Liver (tissue), 9 donors: ENCODE data around the gene CHMP4A. TPM values are rescaled to one million over a fixed set of nuclear protein-coding genes. Genes with fewer than 3 reads are reported as not detected.

Experiments
- DNase-seq: peaks from one replicate; pipeline ENCODE4 v3.0.0-alpha.2; 2017; ENCODE audit warnings: low spot score
- H3K27ac ChIP-seq, 2 donors: one replicate each; pipeline ENCODE4 v1.7.0; 2013; ENCODE audit warnings: inconsistent platforms in 2 of 2, low read length in 2 of 2, control low read depth in 1 of 2, low read depth in 1 of 2, mild to moderate bottlenecking in 1 of 2
- H3K27me3 ChIP-seq, 4 donors: one replicate each; pipeline versions ENCODE4 v1.6.1 to v1.7.0; 2013; ENCODE audit warnings: low read length in 3 of 4, inconsistent platforms in 1 of 4, mild to moderate bottlenecking in 1 of 4, moderate library complexity in 1 of 4; ENCODE audit not compliant: control insufficient read depth in 4 of 4, insufficient read depth in 4 of 4
- H3K36me3 ChIP-seq, 4 donors: one replicate each; pipeline versions ENCODE4 v1.6.1 to v1.7.0; 2013; ENCODE audit warnings: low read length in 3 of 4, mild to moderate bottlenecking in 3 of 4, low read depth in 1 of 4, moderate library complexity in 1 of 4; ENCODE audit not compliant: control insufficient read depth in 4 of 4, insufficient read depth in 3 of 4
- H3K4me1 ChIP-seq, 4 donors: one replicate each; pipeline versions ENCODE4 v1.6.1 to v1.7.0; 2013; ENCODE audit warnings: low read length in 3 of 4, mild to moderate bottlenecking in 3 of 4, moderate library complexity in 1 of 4; ENCODE audit not compliant: control insufficient read depth in 4 of 4, insufficient read depth in 4 of 4
- H3K4me3 ChIP-seq, 3 donors: one replicate each; pipeline versions ENCODE4 v1.6.1 to v1.7.0; 2013; ENCODE audit warnings: low read length in 3 of 3, control low read depth in 1 of 3, low read depth in 1 of 3, mild to moderate bottlenecking in 1 of 3
- H3K9ac ChIP-seq, 2 donors: one replicate each; pipeline ENCODE4 v1.7.0; 2013; ENCODE audit warnings: low read length in 2 of 2, mild to moderate bottlenecking in 2 of 2, moderate library complexity in 2 of 2, control low read depth in 1 of 2, low read depth in 1 of 2
- H3K9me3 ChIP-seq, 4 donors: one replicate each; pipeline versions ENCODE4 v1.6.1 to v1.7.0; 2013; ENCODE audit warnings: low read length in 3 of 4; ENCODE audit not compliant: control insufficient read depth in 4 of 4
- CTCF ChIP-seq: fragments of 150-350 bp; IDR thresholded peaks from 2 replicates; pipeline ENCODE4 v1.5.1; 2017; ENCODE audit warnings: improper control_type of control experiment, low read depth, low read length; ENCODE audit not compliant: missing input control
- EGR1 ChIP-seq, 2 donors: IDR thresholded peaks; 2 replicates each; pipeline ENCODE4 v1.6.1; 2016 to 2018; ENCODE audit warnings: antibody characterized with exemption in 2 of 2, low read depth in 2 of 2
- FOXA1 ChIP-seq: IDR thresholded peaks from 2 replicates; pipeline ENCODE4 v1.6.1; 2016; ENCODE audit warnings: antibody characterized with exemption
- FOXA2 ChIP-seq: IDR thresholded peaks from 2 replicates; pipeline ENCODE4 v1.6.1; 2016; ENCODE audit warnings: antibody characterized with exemption
- GABPA ChIP-seq, 2 donors: IDR thresholded peaks in 1 of 2; conservative IDR thresholded peaks in 1 of 2; 2 replicates each; pipeline ENCODE4 v1.6.1; 2016; ENCODE audit warnings: antibody characterized with exemption in 2 of 2, mild to moderate bottlenecking in 1 of 2, moderate library complexity in 1 of 2
- HNF4G ChIP-seq: IDR thresholded peaks from 2 replicates; pipeline ENCODE4 v1.6.1; 2016; ENCODE audit warnings: antibody characterized with exemption
- MAX ChIP-seq: IDR thresholded peaks from 2 replicates; pipeline ENCODE4 v1.6.1; 2016; ENCODE audit warnings: antibody characterized with exemption
- NR2F2 ChIP-seq: IDR thresholded peaks from 2 replicates; pipeline ENCODE4 v1.6.1; 2016; ENCODE audit warnings: antibody characterized with exemption
- RAD21 ChIP-seq, 2 donors: IDR thresholded peaks; 2 replicates each; pipeline ENCODE4 v1.6.1; 2016; ENCODE audit warnings: antibody characterized with exemption in 2 of 2, mild to moderate bottlenecking in 2 of 2
- REST ChIP-seq: IDR thresholded peaks from 2 replicates; pipeline ENCODE4 v1.6.1; 2016; ENCODE audit warnings: antibody characterized with exemption, mild to moderate bottlenecking
- RXRA ChIP-seq, 2 donors: IDR thresholded peaks; 2 replicates each; pipeline ENCODE4 v1.6.1; 2017 to 2018; ENCODE audit warnings: antibody characterized with exemption in 2 of 2, mild to moderate bottlenecking in 1 of 2
- TAF1 ChIP-seq: conservative IDR thresholded peaks from 2 replicates; pipeline ENCODE4 v1.6.1; 2016; ENCODE audit warnings: antibody characterized with exemption, mild to moderate bottlenecking
- YY1 ChIP-seq: IDR thresholded peaks from 2 replicates; pipeline ENCODE4 v1.6.1; 2016; ENCODE audit warnings: antibody characterized with exemption, mild to moderate bottlenecking
- WGBS: extraction: QIAGEN DNeasy Blood & Tissue Kit; methylation state at CpG from one replicate; pipeline ENCODE4 v1.1.7; 2013; 5-methylcytosine and 5-hydroxymethylcytosine counted together
- polyA plus RNA-seq, 2 donors: library from polyadenylated mRNA; stranded (reverse) in 1 of 2; unstranded in 1 of 2; fragments of 200-250 nt in 1 of 2; fragments of >200 nt in 1 of 2; fragmentation: Nextera tagmentation in 1 of 2; extraction: Ambion mirVana in 1 of 2; gene quantifications; one replicate each; pipeline versions ENCODE4 v1.2.1 to v1.2.3, GENCODE V29; 2013 to 2015
- total RNA-seq, 2 donors: library from RNA; depleted of rRNA; stranded (reverse); fragments of >200 nt; gene quantifications; one replicate each; pipeline ENCODE4 v1.2.3, GENCODE V29; 2014
- TF ChIP-seq, protein P1 (sequence below): IDR thresholded peaks from 2 replicates; pipeline ENCODE4 v1.6.1; 2016; ENCODE audit warnings: antibody characterized with exemption
- donor health status: healthy.
- donor health status: healthy.
- donor health status: healthy.
- donor health status: healthy.
- donor health status: healthy.

CHMP4A gene
- total and polyA plus RNA-seq, 4 donors = 14.6 to 38.7 (median 28.0) TPM

DNA sequence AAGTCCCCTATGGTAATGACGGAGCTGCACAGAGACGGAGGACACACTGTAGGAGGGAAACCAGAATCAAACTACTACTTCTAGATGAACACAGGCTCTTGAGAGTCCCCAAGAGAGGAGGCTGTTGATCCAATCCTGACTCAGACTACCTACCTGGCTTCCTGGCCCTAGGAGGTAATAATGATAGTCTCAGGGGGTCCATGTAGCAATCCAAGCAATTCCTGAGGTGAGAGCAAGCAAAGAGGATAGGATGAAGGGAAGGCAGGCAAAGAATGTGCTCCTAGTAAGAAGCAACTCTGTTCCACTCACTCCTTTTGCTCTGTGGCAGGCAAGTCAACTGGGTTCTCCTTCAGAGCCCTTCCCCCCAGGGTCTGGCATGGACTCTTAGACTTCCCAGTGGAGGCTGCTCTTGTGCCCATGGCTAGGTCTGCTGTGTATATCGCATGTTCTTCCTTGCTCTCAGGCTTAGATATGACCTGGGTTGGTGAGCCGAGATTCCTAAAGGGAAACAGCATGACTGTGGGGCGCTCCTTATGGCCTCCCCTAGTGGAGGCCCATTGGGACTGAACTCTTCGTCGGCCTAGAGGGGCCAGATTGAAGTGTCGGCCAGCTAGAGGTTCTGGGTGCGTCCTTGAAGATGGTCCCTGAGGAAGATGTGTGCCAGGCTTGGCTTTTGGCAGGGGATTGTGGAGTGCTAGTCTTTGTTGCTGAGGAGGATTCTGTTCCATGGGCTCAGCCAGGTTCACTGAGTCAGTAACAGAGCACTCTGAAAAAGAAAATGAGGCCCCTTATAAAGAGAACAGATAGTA, 27.0 kb upstream of the CHMP4A start:
- Histone ChIP-seq H3K9ac (no peak overlapping the region), H3K9me3 (no peaks in the 10 kb centered on the region), H3K36me3 (peaks cover 10 to 56% (median 47%) of the 10 kb centered on the region in 4 donors), H3K27me3 (no peaks in the 10 kb centered on the region), H3K4me3 (no peak overlapping the region), H3K4me1 (peaks cover 8 to 41% (median 27%) of the 10 kb centered on the region in 4 donors), H3K27ac (no peak overlapping the region)
- TF ChIP-seq RXRA (IDR thresholded peaks at IDR 0.05) = no peak
- no peak for DNase-seq
- WGBS = 94% methylated on average over 9 of the region's 9 CpGs

DNA sequence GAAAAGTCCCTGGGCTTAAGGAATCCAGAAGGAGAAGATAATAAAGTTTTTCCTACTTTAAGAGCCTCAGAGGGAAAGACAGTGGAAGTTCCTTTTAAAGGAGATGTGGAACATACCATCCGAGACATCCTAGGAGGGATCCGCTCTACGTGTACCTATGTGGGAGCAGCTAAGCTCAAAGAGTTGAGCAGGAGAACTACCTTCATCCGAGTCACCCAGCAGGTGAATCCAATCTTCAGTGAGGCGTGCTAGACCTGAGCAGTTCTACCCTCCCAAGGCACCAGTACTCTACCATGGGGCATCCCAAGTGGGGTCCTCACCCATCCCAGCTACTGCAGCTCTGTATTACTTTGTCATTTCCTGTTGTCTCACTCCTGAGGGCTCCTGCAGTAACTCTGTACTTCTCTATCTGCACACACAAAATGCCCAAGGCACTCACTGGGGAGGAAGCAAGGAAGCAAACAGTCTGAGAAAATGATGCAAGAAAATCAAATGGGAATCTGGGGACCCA, 25.3 kb upstream of the CHMP4A start:
- Histone ChIP-seq H3K4me1 (peaks cover 8 to 49% (median 35%) of the 10 kb centered on the region in 4 donors), H3K27ac (no peak overlapping the region), H3K9ac (no peak overlapping the region), H3K4me3 (no peak overlapping the region), H3K36me3 (peaks cover 10 to 57% (median 47%) of the 10 kb centered on the region in 4 donors), H3K9me3 (no peaks in the 10 kb centered on the region), H3K27me3 (no peaks in the 10 kb centered on the region)
- TF ChIP-seq GABPA (IDR thresholded peaks at IDR 0.05 in 1 of 2, conservative IDR thresholded peaks at IDR 0.05 in 1 of 2) (no peak), RAD21 (IDR thresholded peaks at IDR 0.05) (no peak), MAX (no peak), NR2F2 (no peak), TAF1 (no peak), RXRA (IDR thresholded peaks at IDR 0.05) (no peak)
- 93% methylated on average over 5 of the region's 5 CpGs for WGBS
- DNase-seq = no peak

- Histone ChIP-seq H3K9ac (no peak overlapping the region), H3K4me1 (peaks cover 8 to 49% (median 36%) of the 10 kb centered on the region in 4 donors), H3K27ac (no peak overlapping the region), H3K36me3 (peaks cover 10 to 57% (median 47%) of the 10 kb centered on the region in 4 donors), H3K9me3 (no peaks in the 10 kb centered on the region), H3K4me3 (no peak overlapping the region), H3K27me3 (no peaks in the 10 kb centered on the region)
- no peak for DNase-seq
- TF ChIP-seq FOXA1 (no peak), FOXA2 (no peak), TAF1 (no peak), NR2F2 (no peak), HNF4G (no peak)
- WGBS = 92% methylated on average over 5 of the region's 5 CpGs
Observed at GRCh38 chr14:24238123-24238522, 24.8 kb upstream of the CHMP4A start.

DNA sequence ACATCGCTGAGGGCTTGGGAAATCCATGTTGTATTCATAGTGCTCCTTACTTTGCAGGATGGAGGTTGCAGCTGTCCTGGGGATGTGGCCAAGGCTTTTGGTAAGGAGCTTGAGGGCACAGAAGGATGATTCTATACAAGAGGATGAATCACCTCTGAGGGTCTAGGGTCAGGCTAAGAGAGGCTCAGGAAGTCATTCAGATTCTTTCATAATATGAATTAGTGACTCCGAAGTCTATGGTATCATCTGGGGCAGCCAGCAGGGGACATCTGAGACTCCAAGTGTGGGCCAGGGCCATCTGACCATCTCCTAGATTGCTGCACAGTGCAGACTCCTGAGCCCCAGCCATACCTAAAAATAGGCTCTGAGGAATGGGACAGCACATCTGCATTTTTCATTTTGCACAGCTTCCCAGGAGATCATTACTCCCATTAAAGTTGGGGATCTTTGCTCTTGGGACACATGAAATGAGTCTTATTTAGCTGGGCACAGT, 24.2 kb upstream of the CHMP4A start:
- Histone ChIP-seq H3K36me3 (peaks cover 10 to 57% (median 47%) of the 10 kb centered on the region in 4 donors), H3K9ac (no peak overlapping the region), H3K9me3 (no peaks in the 10 kb centered on the region), H3K27me3 (no peaks in the 10 kb centered on the region), H3K4me3 (no peak overlapping the region), H3K27ac (no peak overlapping the region), H3K4me1 (peaks cover 8 to 48% (median 38%) of the 10 kb centered on the region in 4 donors)
- no peak for DNase-seq
- WGBS = 95% methylated on average over 2 of the region's 2 CpGs
- TF ChIP-seq REST = no peak
- TF ChIP-seq GABPA (IDR thresholded peaks at IDR 0.05 in 1 of 2, conservative IDR thresholded peaks at IDR 0.05 in 1 of 2) = no peak
- TF ChIP-seq EGR1 (IDR thresholded peaks at IDR 0.05; ENCODE audit: low read depth in 2 of 2) = no peak
- no peak for TF ChIP-seq CTCF
- TF ChIP-seq TAF1 = no peak
- no peak for TF ChIP-seq YY1
- TF ChIP-seq, protein P1, sequence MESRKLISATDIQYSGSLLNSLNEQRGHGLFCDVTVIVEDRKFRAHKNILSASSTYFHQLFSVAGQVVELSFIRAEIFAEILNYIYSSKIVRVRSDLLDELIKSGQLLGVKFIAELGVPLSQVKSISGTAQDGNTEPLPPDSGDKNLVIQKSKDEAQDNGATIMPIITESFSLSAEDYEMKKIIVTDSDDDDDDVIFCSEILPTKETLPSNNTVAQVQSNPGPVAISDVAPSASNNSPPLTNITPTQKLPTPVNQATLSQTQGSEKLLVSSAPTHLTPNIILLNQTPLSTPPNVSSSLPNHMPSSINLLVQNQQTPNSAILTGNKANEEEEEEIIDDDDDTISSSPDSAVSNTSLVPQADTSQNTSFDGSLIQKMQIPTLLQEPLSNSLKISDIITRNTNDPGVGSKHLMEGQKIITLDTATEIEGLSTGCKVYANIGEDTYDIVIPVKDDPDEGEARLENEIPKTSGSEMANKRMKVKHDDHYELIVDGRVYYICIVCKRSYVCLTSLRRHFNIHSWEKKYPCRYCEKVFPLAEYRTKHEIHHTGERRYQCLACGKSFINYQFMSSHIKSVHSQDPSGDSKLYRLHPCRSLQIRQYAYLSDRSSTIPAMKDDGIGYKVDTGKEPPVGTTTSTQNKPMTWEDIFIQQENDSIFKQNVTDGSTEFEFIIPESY = no peak
